Thyroid gland (tissue), 4 donors: Measurements from ENCODE around the gene RPL5.

Experiments
- POLR2A ChIP-seq, 2 donors: fragments of 450-650 bp; IDR thresholded peaks; one replicate each; pipeline ENCODE4 v1.6.1; 2017; ENCODE audit warnings: antibody characterized with exemption in 2 of 2, mild to moderate bottlenecking in 2 of 2, moderate library complexity in 1 of 2
- TF ChIP-seq, protein P1 (sequence below), 6 experiments: fragments of 200-600 bp in 3 of 6; fragments of 450-650 bp in 3 of 6; sonication (generic) in 3 of 6; IDR thresholded peaks; one replicate each; pipeline ENCODE4 v1.5.1; 2016 to 2019; ENCODE audit warnings: antibody characterized with exemption in 6 of 6, mild to moderate bottlenecking in 2 of 6, inconsistent platforms in 1 of 6, moderate library complexity in 1 of 6

DNA sequence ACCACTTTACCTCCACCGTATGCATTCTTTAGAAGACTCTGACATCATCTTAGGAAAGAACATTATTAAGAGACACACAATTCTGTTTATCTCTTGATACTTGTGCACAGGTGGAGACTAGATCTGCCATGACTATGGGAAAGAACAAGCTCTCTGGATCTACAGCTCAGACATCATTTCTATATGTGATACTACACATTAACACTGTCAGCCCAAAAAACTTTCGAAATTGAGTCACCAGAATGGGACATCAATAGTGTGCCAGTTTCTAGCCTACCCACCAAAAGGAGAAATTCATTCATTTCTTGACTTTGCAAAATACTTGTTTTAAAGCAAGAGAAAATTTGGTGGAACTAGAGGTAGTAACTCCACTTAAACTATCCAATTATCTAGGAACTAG lies 41.0 kb upstream of the RPL5 start:
- TF ChIP-seq, protein P1, sequence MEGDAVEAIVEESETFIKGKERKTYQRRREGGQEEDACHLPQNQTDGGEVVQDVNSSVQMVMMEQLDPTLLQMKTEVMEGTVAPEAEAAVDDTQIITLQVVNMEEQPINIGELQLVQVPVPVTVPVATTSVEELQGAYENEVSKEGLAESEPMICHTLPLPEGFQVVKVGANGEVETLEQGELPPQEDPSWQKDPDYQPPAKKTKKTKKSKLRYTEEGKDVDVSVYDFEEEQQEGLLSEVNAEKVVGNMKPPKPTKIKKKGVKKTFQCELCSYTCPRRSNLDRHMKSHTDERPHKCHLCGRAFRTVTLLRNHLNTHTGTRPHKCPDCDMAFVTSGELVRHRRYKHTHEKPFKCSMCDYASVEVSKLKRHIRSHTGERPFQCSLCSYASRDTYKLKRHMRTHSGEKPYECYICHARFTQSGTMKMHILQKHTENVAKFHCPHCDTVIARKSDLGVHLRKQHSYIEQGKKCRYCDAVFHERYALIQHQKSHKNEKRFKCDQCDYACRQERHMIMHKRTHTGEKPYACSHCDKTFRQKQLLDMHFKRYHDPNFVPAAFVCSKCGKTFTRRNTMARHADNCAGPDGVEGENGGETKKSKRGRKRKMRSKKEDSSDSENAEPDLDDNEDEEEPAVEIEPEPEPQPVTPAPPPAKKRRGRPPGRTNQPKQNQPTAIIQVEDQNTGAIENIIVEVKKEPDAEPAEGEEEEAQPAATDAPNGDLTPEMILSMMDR (IDR thresholded peaks at IDR 0.05), result no peak
- TF ChIP-seq POLR2A (IDR thresholded peaks at IDR 0.05), result no peak
